HEK293 (cell line): Measurements from ENCODE around the gene ODAD3.
A peak's percentile ranks its signal among the peaks of the same experiment; 100 is the strongest.

ENCODE experiments used
- FEZF1 ChIP-seq: fragments of 450-650 bp; formaldehyde crosslinking; IDR thresholded peaks from 2 replicates; pipeline ENCODE4 v1.5.1; 2016; ENCODE audit warnings: missing biosample characterization, missing genetic modification characterization
- GLIS1 ChIP-seq: fragments of 450-650 bp; formaldehyde crosslinking; IDR thresholded peaks from 2 replicates; pipeline ENCODE4 v1.5.1; 2016; ENCODE audit warnings: missing biosample characterization, missing genetic modification characterization
- HOXD13 ChIP-seq: sonication (generic); formaldehyde crosslinking; IDR thresholded peaks from 2 replicates; pipeline ENCODE4 v1.8.0; 2022; ENCODE audit warnings: missing genetic modification reagents, borderline replicate concordance
- KLF10 ChIP-seq: fragments of 450-650 bp; IDR thresholded peaks from 2 replicates; pipeline ENCODE4 v1.5.1; 2018; ENCODE audit warnings: missing biosample characterization, mild to moderate bottlenecking, missing genetic modification characterization
- KLF7 ChIP-seq: fragments of 450-650 bp; formaldehyde crosslinking; IDR thresholded peaks from 2 replicates; pipeline ENCODE4 v1.5.1; 2016; ENCODE audit warnings: missing biosample characterization, missing genetic modification characterization, borderline replicate concordance
- KLF9 ChIP-seq: fragments of 450-650 bp; formaldehyde crosslinking; IDR thresholded peaks from 2 replicates; pipeline ENCODE4 v1.5.1; 2016; ENCODE audit warnings: missing biosample characterization, missing genetic modification characterization, low read depth
- MEIS1 ChIP-seq: sonication (generic); formaldehyde crosslinking; IDR thresholded peaks from 2 replicates; pipeline ENCODE4 v1.8.1; 2022; ENCODE audit warnings: missing genetic modification reagents, mild to moderate bottlenecking, borderline replicate concordance
- MYNN ChIP-seq: fragments of 450-650 bp; formaldehyde crosslinking; IDR thresholded peaks from 2 replicates; pipeline ENCODE4 v1.5.1; 2016; ENCODE audit warnings: missing biosample characterization, missing genetic modification characterization, borderline replicate concordance
- OVOL3 ChIP-seq: fragments of 450-650 bp; formaldehyde crosslinking; IDR thresholded peaks from 2 replicates; pipeline ENCODE4 v1.5.1; 2016; ENCODE audit warnings: missing biosample characterization, missing genetic modification characterization
- PBX3 ChIP-seq: sonication (generic); formaldehyde crosslinking; IDR thresholded peaks from 2 replicates; pipeline ENCODE4 v1.8.1; 2022; ENCODE audit warnings: mild to moderate bottlenecking, moderate library complexity, missing genetic modification reagents
- SALL2 ChIP-seq: fragments of 450-650 bp; formaldehyde crosslinking; IDR thresholded peaks from 2 replicates; pipeline ENCODE4 v1.5.0; 2017; ENCODE audit warnings: missing biosample characterization, mild to moderate bottlenecking, missing genetic modification characterization, borderline replicate concordance
- SETDB1 ChIP-seq: IDR thresholded peaks from one replicate; pipeline ENCODE4 v1.6.1; 2017; ENCODE audit warnings: mild to moderate bottlenecking, low read length, moderate library complexity, mixed read lengths; ENCODE audit not compliant: insufficient read length
- SP7 ChIP-seq: fragments of 450-650 bp; formaldehyde crosslinking; IDR thresholded peaks from 2 replicates; pipeline ENCODE4 v1.5.1; 2016; ENCODE audit warnings: missing biosample characterization, missing genetic modification characterization
- ZBTB49 ChIP-seq: fragments of 450-650 bp; formaldehyde crosslinking; IDR thresholded peaks from 2 replicates; pipeline ENCODE4 v1.5.1; 2016; ENCODE audit warnings: missing biosample characterization, missing genetic modification characterization, low read depth
- ZIC2 ChIP-seq: fragments of 450-650 bp; formaldehyde crosslinking; IDR thresholded peaks from 2 replicates; pipeline ENCODE4 v1.5.1; 2016; ENCODE audit warnings: missing biosample characterization, missing genetic modification characterization
- ZNF121 ChIP-seq: fragments of 450-650 bp; formaldehyde crosslinking; IDR thresholded peaks from 2 replicates; pipeline ENCODE4 v1.5.1; 2016; ENCODE audit warnings: missing biosample characterization, missing genetic modification characterization
- ZNF146 ChIP-seq: fragments of 450-650 bp; formaldehyde crosslinking; IDR thresholded peaks from 2 replicates; pipeline ENCODE4 v1.5.1; 2016; ENCODE audit warnings: missing biosample characterization, missing genetic modification characterization
- ZNF157 ChIP-seq: fragments of 450-650 bp; formaldehyde crosslinking; IDR thresholded peaks from 2 replicates; pipeline ENCODE4 v1.5.1; 2016; ENCODE audit warnings: missing biosample characterization, missing genetic modification characterization
- ZNF174 ChIP-seq: fragments of 450-650 bp; formaldehyde crosslinking; IDR thresholded peaks from 2 replicates; pipeline ENCODE4 v1.5.0; 2017; ENCODE audit warnings: missing biosample characterization, mild to moderate bottlenecking, missing genetic modification characterization
- ZNF23 ChIP-seq: fragments of 450-650 bp; formaldehyde crosslinking; IDR thresholded peaks from 2 replicates; pipeline ENCODE4 v1.5.1; 2016; ENCODE audit warnings: missing biosample characterization, missing genetic modification characterization, borderline replicate concordance
- ZNF324 ChIP-seq: fragments of 450-650 bp; formaldehyde crosslinking; IDR thresholded peaks from 2 replicates; pipeline ENCODE4 v1.5.1; 2016; ENCODE audit warnings: missing biosample characterization, missing genetic modification characterization
- ZNF426 ChIP-seq: fragments of 450-650 bp; formaldehyde crosslinking; IDR thresholded peaks from 2 replicates; pipeline ENCODE4 v1.5.1; 2017; ENCODE audit warnings: missing biosample characterization, missing genetic modification characterization, mild to moderate bottlenecking, inconsistent platforms, moderate library complexity
- ZNF530 ChIP-seq: fragments of 450-650 bp; formaldehyde crosslinking; IDR thresholded peaks from 2 replicates; pipeline ENCODE4 v1.5.1; 2016; ENCODE audit warnings: low read depth, missing biosample characterization, missing genetic modification characterization
- ZNF549 ChIP-seq: fragments of 450-650 bp; IDR thresholded peaks from 2 replicates; pipeline ENCODE4 v1.5.1; 2018; ENCODE audit warnings: missing biosample characterization, missing genetic modification characterization, mild to moderate bottlenecking, inconsistent platforms, moderate library complexity
- ZNF626 ChIP-seq: fragments of 450-650 bp; sonication (Bioruptor Pico); formaldehyde crosslinking; IDR thresholded peaks from 2 replicates; pipeline ENCODE4 v1.5.1; 2018; ENCODE audit warnings: missing biosample characterization, missing genetic modification characterization, inconsistent platforms
- ZNF660 ChIP-seq: fragments of 450-650 bp; IDR thresholded peaks from 2 replicates; pipeline ENCODE4 v1.5.1; 2018; ENCODE audit warnings: missing biosample characterization, mild to moderate bottlenecking, missing genetic modification characterization
- ZNF704 ChIP-seq: fragments of 450-650 bp; formaldehyde crosslinking; IDR thresholded peaks from 2 replicates; pipeline ENCODE4 v1.5.1; 2016; ENCODE audit warnings: missing biosample characterization, missing genetic modification characterization
- ZNF776 ChIP-seq: fragments of 450-650 bp; formaldehyde crosslinking; IDR thresholded peaks from 2 replicates; pipeline ENCODE4 v1.5.0; 2017; ENCODE audit warnings: missing biosample characterization, missing genetic modification characterization, borderline replicate concordance
- ZNF785 ChIP-seq: fragments of 450-650 bp; formaldehyde crosslinking; IDR thresholded peaks from 2 replicates; pipeline ENCODE4 v1.5.1; 2016; ENCODE audit warnings: missing biosample characterization, missing genetic modification characterization
- ZNF837 ChIP-seq: fragments of 450-650 bp; formaldehyde crosslinking; IDR thresholded peaks from 2 replicates; pipeline ENCODE4 v1.5.1; 2016; ENCODE audit warnings: missing biosample characterization, missing genetic modification characterization
- TF ChIP-seq, protein P1 (sequence below): IDR thresholded peaks from 2 replicates; pipeline ENCODE4 v1.6.1; 2011; ENCODE audit warnings: mild to moderate bottlenecking, low read depth, low read length, borderline replicate concordance
- TF ChIP-seq, protein P2 (sequence below): fragments of 450-650 bp; formaldehyde crosslinking; IDR thresholded peaks from 2 replicates; pipeline ENCODE4 v1.5.1; 2016; ENCODE audit warnings: missing biosample characterization, missing genetic modification characterization

The ODAD3 gene

DNA sequence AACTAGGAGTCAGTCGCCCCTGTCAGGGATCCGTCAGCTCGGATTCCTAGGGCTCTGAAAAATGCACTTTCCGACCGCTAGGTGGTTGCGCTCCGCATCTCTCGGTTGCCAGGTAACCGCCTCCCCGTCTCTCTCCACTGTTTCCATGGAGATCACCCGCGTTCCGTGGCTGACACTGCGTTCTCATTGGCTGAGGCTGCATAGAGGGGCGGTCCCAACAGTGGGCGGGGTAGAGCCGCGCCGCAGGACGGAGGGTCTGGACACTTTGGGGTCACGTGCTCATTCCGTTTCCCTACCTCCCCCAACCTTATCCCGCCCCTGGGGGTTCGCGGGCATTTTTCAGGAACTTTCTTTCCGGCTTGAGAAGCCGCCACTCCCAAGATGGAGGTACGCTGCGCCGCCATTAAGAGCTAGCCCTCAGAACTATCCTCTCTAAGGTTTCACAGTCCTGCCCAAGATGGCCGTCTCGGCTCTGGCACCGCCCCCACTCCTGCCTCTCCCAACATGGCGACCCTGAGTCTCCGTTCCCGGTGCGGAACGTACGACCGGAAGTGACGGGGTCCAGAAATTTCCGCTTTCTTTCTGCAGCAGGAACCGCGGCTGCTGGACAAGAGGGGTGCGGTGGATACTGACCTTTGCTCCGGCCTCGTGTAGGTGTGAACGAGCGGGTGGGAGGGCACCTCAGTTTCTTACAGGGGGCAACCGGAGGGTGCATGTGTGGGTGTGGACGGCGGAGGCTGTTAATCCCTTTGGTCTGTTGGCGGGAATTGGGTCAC, at the start of gene ODAD3, which contains the start of gene PRKCSH (continued):
- TF ChIP-seq, protein P1, sequence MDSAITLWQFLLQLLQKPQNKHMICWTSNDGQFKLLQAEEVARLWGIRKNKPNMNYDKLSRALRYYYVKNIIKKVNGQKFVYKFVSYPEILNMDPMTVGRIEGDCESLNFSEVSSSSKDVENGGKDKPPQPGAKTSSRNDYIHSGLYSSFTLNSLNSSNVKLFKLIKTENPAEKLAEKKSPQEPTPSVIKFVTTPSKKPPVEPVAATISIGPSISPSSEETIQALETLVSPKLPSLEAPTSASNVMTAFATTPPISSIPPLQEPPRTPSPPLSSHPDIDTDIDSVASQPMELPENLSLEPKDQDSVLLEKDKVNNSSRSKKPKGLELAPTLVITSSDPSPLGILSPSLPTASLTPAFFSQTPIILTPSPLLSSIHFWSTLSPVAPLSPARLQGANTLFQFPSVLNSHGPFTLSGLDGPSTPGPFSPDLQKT = 0 out of 2 replicates have a peak, but pooled peaks have one; percentile 53
- TF ChIP-seq, protein P2, sequence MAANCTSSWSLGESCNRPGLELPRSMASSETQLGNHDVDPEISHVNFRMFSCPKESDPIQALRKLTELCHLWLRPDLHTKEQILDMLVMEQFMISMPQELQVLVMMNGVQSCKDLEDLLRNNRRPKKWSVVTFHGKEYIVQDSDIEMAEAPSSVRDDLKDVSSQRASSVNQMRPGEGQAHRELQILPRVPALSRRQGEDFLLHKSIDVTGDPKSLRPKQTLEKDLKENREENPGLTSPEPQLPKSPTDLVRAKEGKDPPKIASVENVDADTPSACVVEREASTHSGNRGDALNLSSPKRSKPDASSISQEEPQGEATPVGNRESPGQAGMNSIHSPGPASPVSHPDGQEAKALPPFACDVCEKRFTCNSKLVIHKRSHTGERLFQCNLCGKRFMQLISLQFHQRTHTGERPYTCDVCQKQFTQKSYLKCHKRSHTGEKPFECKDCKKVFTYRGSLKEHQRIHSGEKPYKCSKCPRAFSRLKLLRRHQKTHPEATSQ (tag by site-specific recombination) = no peak
- TF ChIP-seq ZNF626 (tag by site-specific recombination) = no peak
- peak; percentile 53; the same call in 1 of the 2 replicates for TF ChIP-seq KLF7
- no peak for TF ChIP-seq ZNF146 (tag by site-specific recombination)
- TF ChIP-seq ZNF426 (tag by site-specific recombination) = no peak
- no peak for TF ChIP-seq SETDB1
- no peak for TF ChIP-seq MEIS1 (CRISPR knock-in tag)
- no peak for TF ChIP-seq ZNF121 (tag by site-specific recombination)
- no peak for TF ChIP-seq ZNF704 (tag by site-specific recombination)
- TF ChIP-seq ZNF530 = no peak
- no peak; the same call in 1 of the 2 replicates for TF ChIP-seq ZNF660 (tag by site-specific recombination)
- peak; percentile 87 for TF ChIP-seq KLF9 (tag by site-specific recombination)
- no peak for TF ChIP-seq SALL2 (tag by site-specific recombination)
- no peak for TF ChIP-seq ZNF157 (tag by site-specific recombination)
- no peak for TF ChIP-seq FEZF1 (tag by site-specific recombination)
- TF ChIP-seq ZIC2 (tag by site-specific recombination) = peak; percentile 23; the same call in 1 of the 2 replicates
- TF ChIP-seq ZNF23 = no peak
- TF ChIP-seq ZNF837 (tag by site-specific recombination) = no peak
- no peak for TF ChIP-seq HOXD13 (CRISPR knock-in tag)
- no peak for TF ChIP-seq ZBTB49 (tag by site-specific recombination)
- TF ChIP-seq PBX3 (CRISPR knock-in tag) = no peak
- TF ChIP-seq OVOL3 (tag by site-specific recombination) = no peak
- peak; percentile 68; the same call in 1 of the 2 replicates for TF ChIP-seq ZNF324 (tag by site-specific recombination)
- peak; percentile 68 for TF ChIP-seq SP7 (tag by site-specific recombination)
- no peak for TF ChIP-seq ZNF549 (tag by site-specific recombination)
- peak; percentile 96 for TF ChIP-seq MYNN (tag by site-specific recombination)
- TF ChIP-seq ZNF174 (tag by site-specific recombination) = no peak
- peak; percentile 90 for TF ChIP-seq GLIS1 (tag by site-specific recombination)
- no peak for TF ChIP-seq ZNF785 (tag by site-specific recombination)
- TF ChIP-seq ZNF776 (tag by site-specific recombination) = no peak
- peak; percentile 75; the same call in 1 of the 2 replicates for TF ChIP-seq KLF10 (tag by site-specific recombination)
